Neural cell (in vitro differentiated cells): Measurements from ENCODE around the gene COG5. TPM values are rescaled to one million over a fixed set of nuclear protein-coding genes. Genes with fewer than 3 reads are reported as not detected.

Source experiments
- H2AFZ ChIP-seq: fragments of 200-600, 300-800 bp; sonication (generic), shearing (Covaris generic); 2 replicates; pipeline ENCODE4 v1.6.0; 2014; ENCODE audit warnings: low read depth, mild to moderate bottlenecking, antibody characterized with exemption, low read length, moderate library complexity
- H3F3A ChIP-seq: fragments of 200-600 bp; shearing (Covaris generic); 2 replicates; pipeline ENCODE4 v1.6.1; 2016; ENCODE audit warnings: mild to moderate bottlenecking, moderate library complexity, mixed read lengths, antibody characterized with exemption, low read length; ENCODE audit not compliant: insufficient read depth, poor library complexity, severe bottlenecking
- H3K27ac ChIP-seq: fragments of 200-600, 300-800 bp; sonication (generic), shearing (Covaris generic); 2 replicates; pipeline ENCODE4 v1.5.1; 2014; ENCODE audit warnings: mild to moderate bottlenecking, low read length, moderate library complexity
- H3K27me3 ChIP-seq: fragments of 300-800, 200-600 bp; sonication (generic), shearing (Covaris generic); 2 replicates; pipeline ENCODE4 v1.6.0; 2014; ENCODE audit warnings: mild to moderate bottlenecking, low read depth, low read length, moderate library complexity; ENCODE audit not compliant: insufficient read depth
- H3K36me3 ChIP-seq: fragments of 300-800, 200-600 bp; sonication (generic), shearing (Covaris generic); 2 replicates; pipeline ENCODE4 v1.5.1; 2014; ENCODE audit warnings: mild to moderate bottlenecking, antibody characterized with exemption, low read length, moderate library complexity; ENCODE audit not compliant: insufficient read depth
- H3K4me2 ChIP-seq: fragments of 300-800, 200-600 bp; sonication (generic), shearing (Covaris generic); 2 replicates; pipeline ENCODE4 v1.6.0; 2014; ENCODE audit warnings: mild to moderate bottlenecking, low read length
- H3K4me3 ChIP-seq: fragments of 300-800, 200-600 bp; sonication (generic), shearing (Covaris generic); 2 replicates; pipeline ENCODE4 v1.5.1; 2014; ENCODE audit warnings: mild to moderate bottlenecking, low read length, moderate library complexity
- H3K79me2 ChIP-seq: fragments of 200-600 bp; shearing (Covaris generic); replicated peaks from 2 replicates; pipeline ENCODE4 v1.6.0; 2014; ENCODE audit warnings: mild to moderate bottlenecking, low read length, moderate library complexity; ENCODE audit not compliant: insufficient read depth
- H3K9ac ChIP-seq: fragments of 300-800, 200-600 bp; sonication (generic), shearing (Covaris generic); 2 replicates; pipeline ENCODE4 v1.6.1; 2016; ENCODE audit warnings: mild to moderate bottlenecking, low read length, mixed read lengths
- H3K9me2 ChIP-seq: fragments of 200-600 bp; shearing (Covaris generic); 2 replicates; pipeline ENCODE4 v1.6.1; 2016; ENCODE audit warnings: mild to moderate bottlenecking, low read length, mixed read lengths; ENCODE audit not compliant: insufficient read depth
- H3K9me3 ChIP-seq: fragments of 200-600, 300-800 bp; sonication (generic), shearing (Covaris generic); 2 replicates; pipeline ENCODE4 v1.6.1; 2016; ENCODE audit warnings: mild to moderate bottlenecking, mixed run types, low read length, moderate library complexity, mixed read lengths
- H4K20me1 ChIP-seq: fragments of 200-600 bp; shearing (Covaris generic); 2 replicates; pipeline ENCODE4 v1.6.1; 2016; ENCODE audit warnings: mild to moderate bottlenecking, mixed run types; ENCODE audit not compliant: insufficient read depth
- CTCF ChIP-seq: fragments of 450-650 bp; IDR thresholded peaks from 2 replicates; pipeline ENCODE4 v1.5.1; 2014; ENCODE audit warnings: antibody characterized with exemption, mild to moderate bottlenecking, moderate library complexity; ENCODE audit not compliant: poor library complexity, severe bottlenecking
- EP300 ChIP-seq: fragments of 450-650 bp; conservative IDR thresholded peaks from 2 replicates; pipeline ENCODE4 v1.6.1; 2014; ENCODE audit warnings: antibody characterized with exemption, mild to moderate bottlenecking, moderate library complexity; ENCODE audit not compliant: poor library complexity, severe bottlenecking
- EZH2 ChIP-seq: fragments of 200-600, 300-800 bp; shearing (Covaris generic), sonication (generic); IDR thresholded peaks from 2 replicates; pipeline ENCODE4 v1.6.1; 2014; ENCODE audit warnings: antibody characterized with exemption, low read length, borderline replicate concordance, mild to moderate bottlenecking; ENCODE audit not compliant: insufficient read depth, poor library complexity, severe bottlenecking
- MXI1 ChIP-seq: fragments of 450-650 bp; conservative IDR thresholded peaks from 2 replicates; pipeline ENCODE4 v1.6.1; 2014; ENCODE audit warnings: antibody characterized with exemption, mild to moderate bottlenecking; ENCODE audit not compliant: poor library complexity, severe bottlenecking
- POLR2AphosphoS5 ChIP-seq: IDR thresholded peaks from 2 replicates; pipeline ENCODE4 v1.6.1; 2012
- RAD21 ChIP-seq: fragments of 450-650 bp; conservative IDR thresholded peaks from 2 replicates; pipeline ENCODE4 v1.6.1; 2014; ENCODE audit warnings: antibody characterized with exemption, mild to moderate bottlenecking, moderate library complexity
- REST ChIP-seq: IDR thresholded peaks from 2 replicates; pipeline ENCODE4 v1.6.1; 2012; ENCODE audit warnings: borderline replicate concordance
- SMC3 ChIP-seq: fragments of 450-650 bp; conservative IDR thresholded peaks from 2 replicates; pipeline ENCODE4 v1.6.1; 2014; ENCODE audit warnings: antibody characterized with exemption, mild to moderate bottlenecking, moderate library complexity; ENCODE audit not compliant: poor library complexity
- TAF1 ChIP-seq: IDR thresholded peaks from 2 replicates; pipeline ENCODE4 v1.6.1; 2012; ENCODE audit warnings: low read depth
- polyA plus RNA-seq: library from polyadenylated mRNA; depleted of rRNA; stranded (reverse); fragments of >200 nt; gene quantifications from 2 replicates; pipeline ENCODE4 v1.2.3, GENCODE V29; 2014

COG5 gene
- polyA plus RNA-seq, 1 donor from 2014 or later: 13.3 TPM

GRCh38 chr7:107461938-107462533, 101.7 kb downstream of the COG5 start:
- Histone ChIP-seq H3K4me2 (no peak overlapping the region), H3F3A (no peaks in the 10 kb centered on the region), H3K9me3 (no peaks in the 10 kb centered on the region), H3K9ac (no peak overlapping the region), H3K9me2 (no peaks in the 10 kb centered on the region), H3K79me2 (no peaks in the 10 kb centered on the region), H3K4me3 (no peak overlapping the region), H3K27ac (no peak overlapping the region), H3K36me3 (no peaks in the 10 kb centered on the region), H2AFZ (no peak overlapping the region), H4K20me1 (no peaks in the 10 kb centered on the region), H3K27me3 (no peaks in the 10 kb centered on the region)
- no peak for TF ChIP-seq EP300
- no peak for TF ChIP-seq EZH2
- no peak for TF ChIP-seq TAF1
- no peak for TF ChIP-seq CTCF
- no peak for TF ChIP-seq RAD21
- TF ChIP-seq POLR2AphosphoS5: no peak
- TF ChIP-seq SMC3: no peak
- no peak for TF ChIP-seq REST
- TF ChIP-seq MXI1: no peak

- no peak overlapping the region for H3K27ac ChIP-seq
- TF ChIP-seq CTCF (no peak), EZH2 (no peak), POLR2AphosphoS5 (no peak), MXI1 (no peak), RAD21 (no peak), SMC3 (no peak)
Observed at GRCh38 chr7:107453388-107453787, 110.3 kb downstream of the COG5 start.

More at GRCh38 chr7:107453388-107453787, 110.3 kb downstream of the COG5 start:
- no peaks in the 10 kb centered on the region for H3K36me3 ChIP-seq
- peaks cover 3% of the 10 kb centered on the region for H3K79me2 ChIP-seq
- no peak overlapping the region for H2AFZ ChIP-seq
- H3F3A ChIP-seq: no peaks in the 10 kb centered on the region
- H3K4me3 ChIP-seq: no peak overlapping the region
- H4K20me1 ChIP-seq: no peaks in the 10 kb centered on the region
- H3K9ac ChIP-seq: no peak overlapping the region
- H3K4me2 ChIP-seq: no peak overlapping the region
- no peaks in the 10 kb centered on the region for H3K9me2 ChIP-seq
- H3K9me3 ChIP-seq: no peaks in the 10 kb centered on the region
- H3K27me3 ChIP-seq: no peaks in the 10 kb centered on the region
